BJ (cell line): ENCODE data around the gene CCDC66. TPM values are rescaled to one million over a fixed set of nuclear protein-coding genes. Genes with fewer than 3 reads are reported as not detected.

ENCODE experiments used
- CTCF ChIA-PET: fragments of 350-600 bp; formaldehyde crosslinking; extraction: SDS; loops from one replicate; lab custom pipeline; 2021; ENCODE audit warnings: antibody characterized with exemption, inconsistent platforms; lab: Yijun Ruan, JAX
- POLR2A ChIA-PET: fragments of 300-600 bp; sonication (Branson Sonifier 250); formaldehyde crosslinking; extraction: SDS; loops from one replicate; lab custom pipeline; 2021; ENCODE audit warnings: antibody characterized with exemption; lab: Charles Lee
- DNase-seq: peaks from one replicate; pipeline ENCODE4 v3.0.0-alpha.2; 2011; ENCODE audit warnings: low read depth
- H3K27me3 ChIP-seq: 2 replicates; pipeline ENCODE4 v1.6.0; 2011; ENCODE audit warnings: low read length; ENCODE audit not compliant: control insufficient read depth, insufficient read depth
- H3K36me3 ChIP-seq: 2 replicates; pipeline ENCODE4 v1.5.1; 2011; ENCODE audit warnings: low read length; ENCODE audit not compliant: control insufficient read depth, insufficient read depth
- H3K4me3 ChIP-seq: 2 replicates; pipeline ENCODE4 v1.5.1; 2011; ENCODE audit warnings: low read depth, mild to moderate bottlenecking, control low read depth, low read length
- CTCF ChIP-seq: IDR thresholded peaks from 2 replicates; pipeline ENCODE4 v1.5.1; 2011; ENCODE audit warnings: low read depth, mild to moderate bottlenecking, control low read depth, inconsistent platforms, low read length, moderate library complexity; ENCODE audit not compliant: insufficient read depth
- polyA minus RNA-seq: library from RNA; depleted of rRNA, polyadenylated mRNA; stranded (reverse); fragments of >200 nt; gene quantifications from 2 replicates; pipeline ENCODE4 v1.2.3, GENCODE V29; 2011; rRNA and poly(A)+ RNA removed
- polyA plus RNA-seq: library from polyadenylated mRNA; depleted of rRNA; stranded (reverse); fragments of >200 nt; gene quantifications from 2 replicates; pipeline ENCODE4 v1.2.3, GENCODE V29; 2011; rRNA removed

Gene CCDC66
- polyA plus RNA-seq: 4.7 and 8.4 TPM in 2 replicates
- polyA minus RNA-seq: 12.8 and 13.2 TPM in 2 replicates

- DNase-seq: peak; percentile 51
- CTCF ChIA-PET: interaction anchor here (1.0 kb wide), 1 partner anchor 9 kb away, joined by 4 read pairs; no protein-coding TSS in a partner anchor
- Histone ChIP-seq H3K4me3 (peak within 1 kb of the TSS; percentile 61), H3K36me3 (peaks cover 1% of the 10 kb centered on the region; the same call in 1 of the 2 replicates), H3K27me3 (no peaks in the 10 kb centered on the region)
- TF ChIP-seq CTCF: peak; percentile 78
- POLR2A ChIA-PET: interaction anchor here (0.6 kb wide), 1 partner anchor 11 kb away, joined by 4 read pairs; no protein-coding TSS in a partner anchor
Observed at GRCh38 chr3:56556908-56557830, at the start of gene CCDC66. CCDC66 (plus strand) TSS chr3:56557175; CDS start chr3:56557243, 68 bp downstream.

GRCh38 chr3:56519641-56520040 is 37.3 kb upstream of the CCDC66 start:
- no peaks in the 10 kb centered on the region for H3K27me3 ChIP-seq
- CTCF ChIA-PET: no interaction called here
- POLR2A ChIA-PET: no interaction called here

GRCh38 chr3:56522374-56522773 is 34.6 kb upstream of the CCDC66 start:
- POLR2A ChIA-PET: no interaction called here
- no peaks in the 10 kb centered on the region for H3K27me3 ChIP-seq
- no peaks in the 10 kb centered on the region for H3K36me3 ChIP-seq
- DNase-seq: no peak
- no peak overlapping the region for H3K4me3 ChIP-seq
- no peak for TF ChIP-seq CTCF
- CTCF ChIA-PET: interaction anchor here (1.2 kb wide), 1 partner anchor 28 kb away, joined by 4 read pairs; no protein-coding TSS in a partner anchor

More at GRCh38 chr3:56519641-56520040, 37.3 kb upstream of the CCDC66 start:
- no peak overlapping the region for H3K4me3 ChIP-seq
- TF ChIP-seq CTCF: no peak
- DNase-seq: no peak
- H3K36me3 ChIP-seq: no peaks in the 10 kb centered on the region

- no peak for TF ChIP-seq CTCF
- no peak overlapping the region for H3K4me3 ChIP-seq
- ChIA-PET CTCF (no interaction called here), POLR2A (no interaction called here)
- no peaks in the 10 kb centered on the region for H3K36me3 ChIP-seq
- H3K27me3 ChIP-seq: 0 out of 2 replicates have a peak, but pooled peaks cover under 1% of the 10 kb centered on the region
- DNase-seq: no peak
Observed at GRCh38 chr3:56525291-56525690, 31.7 kb upstream of the CCDC66 start.

GRCh38 chr3:56536735-56537134 is 20.2 kb upstream of the CCDC66 start:
- POLR2A ChIA-PET: no interaction called here
- Histone ChIP-seq H3K36me3 (no peaks in the 10 kb centered on the region), H3K27me3 (no peaks in the 10 kb centered on the region), H3K4me3 (no peak overlapping the region)
- CTCF ChIA-PET: interaction anchor here (0.9 kb wide), 1 partner anchor 197 kb away, joined by 4 read pairs; no protein-coding TSS in a partner anchor
- DNase-seq: no peak
- TF ChIP-seq CTCF: no peak
